Spinal cord (tissue), 10 donors: ENCODE data around the gene KATNAL2. TPM values are rescaled to one million over a fixed set of nuclear protein-coding genes. Genes with fewer than 3 reads are reported as not detected.

Experiments
- DNase-seq, 6 donors: peaks; one replicate each; pipeline versions ENCODE4 v3.0.0 to v3.0.0-alpha.2; 2013 to 2015; ENCODE audit warnings: low spot score in 6 of 6, low read depth in 4 of 6
- H3K27ac ChIP-seq: one replicate; pipeline ENCODE4 v1.5.1; 2013; ENCODE audit warnings: low read depth, low read length, control low read depth
- H3K27me3 ChIP-seq: one replicate; pipeline ENCODE4 v1.6.1; 2013; ENCODE audit warnings: low read length; ENCODE audit not compliant: control insufficient read depth, insufficient read depth
- H3K36me3 ChIP-seq: one replicate; pipeline ENCODE4 v1.6.1; 2013; ENCODE audit warnings: low read length; ENCODE audit not compliant: control insufficient read depth, insufficient read depth
- H3K4me1 ChIP-seq: one replicate; pipeline ENCODE4 v1.6.1; 2013; ENCODE audit warnings: low read length; ENCODE audit not compliant: control insufficient read depth, insufficient read depth
- H3K4me3 ChIP-seq: one replicate; pipeline ENCODE4 v1.5.1; 2013; ENCODE audit warnings: low read depth, low read length, control low read depth
- H3K9me3 ChIP-seq: one replicate; pipeline ENCODE4 v1.6.1; 2013; ENCODE audit warnings: low read length; ENCODE audit not compliant: control insufficient read depth, insufficient read depth
- WGBS: methylation state at CpG from one replicate; pipeline ENCODE4 v1.1.5; 2013; ENCODE audit warnings: missing lambda C conversion rate; ENCODE audit not compliant: insufficient coverage; 5-methylcytosine and 5-hydroxymethylcytosine counted together
- long read RNA-seq, 4 donors: transcript quantifications; one replicate each; lab custom pipeline, GENCODE V29; 2026
- polyA plus RNA-seq, 2 donors: library from polyadenylated mRNA; unstranded; fragments of 120-200 nt; gene quantifications; one replicate each; pipeline ENCODE4 v1.2.1, GENCODE V29; 2013; ENCODE audit not compliant: insufficient read length in 2 of 2
- total RNA-seq, 2 donors: library from RNA; depleted of rRNA in 1 of 2; stranded (reverse); fragments of 120-200 nt in 1 of 2; fragments of >200 nt in 1 of 2; gene quantifications; one replicate each; pipeline versions ENCODE4 v1.2.3 to v1.2.4, GENCODE V29; 2013 to 2014
- donor health status: healthy.

KATNAL2 gene
- total RNA-seq (1 to 10 TPM; 7.5 to 9.6 TPM), polyA plus RNA-seq (1 to 10 TPM; 6.3 to 8.8 TPM)
- long read RNA-seq, donor 1 = 0 reads
- long read RNA-seq, donor 2 = 0 reads
- long read RNA-seq, donor 3 = 0 reads
- long read RNA-seq, donor 4 = 0 reads

DNA sequence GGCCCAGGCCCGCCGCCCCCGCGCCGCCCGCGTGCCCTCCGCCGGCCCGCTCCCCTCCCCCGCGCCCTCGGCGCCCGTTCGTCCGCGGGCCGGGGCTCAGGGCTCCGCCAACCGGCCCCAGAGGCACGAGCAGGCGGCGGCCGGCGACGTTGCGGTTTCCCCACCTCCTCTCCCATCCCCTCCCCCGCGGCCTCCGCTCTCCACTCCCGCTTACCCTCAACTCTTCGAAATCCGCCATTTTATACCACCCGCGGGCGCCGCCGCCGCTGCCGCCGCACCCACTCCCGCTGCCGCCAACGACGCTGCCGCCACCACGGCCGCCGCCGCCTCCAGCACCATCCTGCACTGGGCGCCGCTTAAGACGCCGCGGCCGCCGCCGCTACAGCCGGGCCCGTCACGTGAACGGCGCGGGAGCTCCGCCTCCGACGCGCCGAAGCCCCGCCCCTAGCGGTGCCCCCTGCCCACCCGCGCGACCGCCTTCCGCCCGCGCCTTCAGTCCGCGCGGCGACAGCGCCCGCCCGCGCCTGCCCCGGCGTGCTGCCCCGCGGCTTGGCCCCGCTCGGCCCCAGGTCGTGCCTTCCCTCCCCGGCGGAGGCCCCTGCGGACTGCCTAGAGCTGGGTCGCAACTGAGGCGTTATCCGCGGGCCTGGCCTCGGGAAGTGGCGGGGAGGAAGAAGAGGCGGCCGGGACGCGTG lies at the start of gene KATNAL2, which contains the start of gene PIAS2:
Gene KATNAL2, plus strand, starts transcription at position 495 of the 695 bp plus-strand sequence. CDS start 29,271 bp downstream, outside the sequence.
Gene PIAS2, minus strand, starts transcription at position 400 of the 695 bp plus-strand sequence. Its CDS starts 162 bp downstream, at position 238.
- under 1% methylated on average over 107 of the region's 107 CpGs for WGBS
- Histone ChIP-seq H3K27me3 (no peaks in the 10 kb centered on the region), H3K27ac (peak within 1 kb of the TSS; percentile 84), H3K36me3 (no peaks in the 10 kb centered on the region), H3K4me1 (peaks cover 6% of the 10 kb centered on the region), H3K9me3 (no peaks in the 10 kb centered on the region), H3K4me3 (peak within 1 kb of the TSS; percentile 79)
- peak in 5 of 6 donors; percentile 38 to 95 (median 77) for DNase-seq

DNA sequence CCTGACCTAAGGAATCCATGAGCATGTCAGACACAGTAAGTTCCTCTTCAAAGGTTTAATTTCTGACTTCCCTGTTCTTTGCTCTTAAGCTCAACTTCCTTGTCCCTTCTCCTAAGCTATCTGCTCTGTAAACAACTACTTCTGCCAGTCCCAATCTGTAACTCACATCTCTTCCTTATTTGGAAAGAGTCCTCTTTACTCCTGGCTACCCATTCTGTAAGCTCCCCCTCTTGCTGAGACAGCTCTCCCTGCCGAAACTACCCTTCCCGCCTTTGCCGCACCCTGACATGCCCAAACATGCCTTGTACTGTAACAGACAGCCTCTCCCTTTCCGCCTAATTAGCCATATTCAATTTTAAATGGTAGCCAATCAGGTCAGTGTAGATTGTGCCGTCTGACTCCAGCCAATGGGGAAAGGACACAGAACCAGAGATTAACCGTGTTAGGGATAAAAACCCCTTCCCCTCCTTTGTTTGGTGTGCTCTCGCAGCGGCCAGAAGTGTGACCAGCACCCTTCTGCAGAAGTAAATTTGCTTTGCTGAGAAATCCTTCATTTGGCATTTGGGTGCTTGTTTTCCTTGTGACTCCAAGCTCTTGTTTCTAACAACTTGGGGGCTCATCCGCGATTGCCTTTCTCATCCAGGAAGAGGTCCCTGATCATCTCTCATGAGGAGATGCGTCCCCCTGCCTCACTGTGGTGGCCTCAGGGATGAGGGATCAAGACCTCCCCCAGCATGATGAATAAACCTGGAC lies 49.1 kb upstream of the KATNAL2 start:
- Histone ChIP-seq H3K36me3 (no peaks in the 10 kb centered on the region), H3K27ac (no peak overlapping the region), H3K4me1 (no peaks in the 10 kb centered on the region), H3K4me3 (no peak overlapping the region), H3K27me3 (no peaks in the 10 kb centered on the region), H3K9me3 (peaks cover 2% of the 10 kb centered on the region)
- no peak for DNase-seq
- 96% methylated on average over 10 of the region's 11 CpGs for whole genome bisulfite sequencing

- 96% methylated on average over 10 of the region's 15 CpGs for WGBS
- Histone ChIP-seq H3K27me3 (no peaks in the 10 kb centered on the region), H3K4me1 (no peaks in the 10 kb centered on the region), H3K36me3 (peaks cover 3% of the 10 kb centered on the region), H3K9me3 (peaks cover 13% of the 10 kb centered on the region), H3K4me3 (no peak overlapping the region), H3K27ac (no peak overlapping the region)
- DNase-seq = no peak
Measured at GRCh38 chr18:46877329-46877987, 39.9 kb upstream of the KATNAL2 start.

DNA sequence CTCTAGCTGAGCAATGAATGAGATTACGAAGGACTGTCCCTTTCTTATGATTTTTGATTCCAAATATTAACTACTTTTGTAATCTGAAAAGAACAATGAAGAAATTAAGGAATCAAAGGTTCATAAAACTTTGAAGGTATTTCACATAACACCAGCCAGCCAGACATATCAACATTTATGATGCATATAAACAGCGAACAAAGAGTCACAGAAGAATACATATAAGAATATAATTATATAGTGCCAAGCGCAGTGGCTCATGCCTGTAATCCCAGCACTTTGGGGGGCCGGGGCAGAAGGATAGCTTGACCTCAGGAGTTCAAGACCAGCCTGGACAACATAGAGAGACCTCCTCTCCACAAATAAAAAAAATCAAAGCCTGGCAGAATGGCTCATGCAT lies 34.2 kb upstream of the KATNAL2 start:
- Histone ChIP-seq H3K27me3 (no peaks in the 10 kb centered on the region), H3K4me3 (no peak overlapping the region), H3K27ac (no peak overlapping the region), H3K36me3 (peaks cover 3% of the 10 kb centered on the region), H3K9me3 (peaks cover 10% of the 10 kb centered on the region), H3K4me1 (no peaks in the 10 kb centered on the region)
- 100% methylated on average over 1 of the region's 4 CpGs for WGBS
- no peak for DNase-seq

DNA sequence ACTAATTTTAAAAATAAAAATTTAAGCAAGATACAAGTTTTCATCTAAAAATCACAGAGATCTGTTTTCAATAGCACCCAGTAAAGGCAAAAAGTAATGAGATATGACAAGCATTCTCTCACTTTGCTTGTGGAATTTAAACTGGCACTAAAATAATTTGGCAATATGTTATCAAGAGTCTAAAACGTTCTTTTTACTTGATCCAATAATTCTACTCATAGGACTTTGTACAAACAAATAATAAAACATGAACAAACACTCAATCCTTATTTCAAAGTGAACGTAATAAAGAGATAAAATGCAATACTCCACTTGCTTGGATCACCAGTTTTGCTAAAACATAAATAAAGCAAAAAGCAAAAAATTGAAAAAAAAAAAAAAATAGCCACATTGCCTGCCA lies 30.5 kb upstream of the KATNAL2 start:
- peaks cover 10% of the 10 kb centered on the region for H3K9me3 ChIP-seq
- no peak overlapping the region for H3K4me3 ChIP-seq
- no peaks in the 10 kb centered on the region for H3K4me1 ChIP-seq
- H3K27ac ChIP-seq = no peak overlapping the region
- WGBS = 100% methylated on average over 1 of the region's 2 CpGs
- DNase-seq = no peak
- H3K27me3 ChIP-seq = no peaks in the 10 kb centered on the region
- H3K36me3 ChIP-seq = peaks cover 3% of the 10 kb centered on the region

GRCh38 chr18:46888965-46889364 lies 28.4 kb upstream of the KATNAL2 start:
- Histone ChIP-seq H3K4me3 (no peak overlapping the region), H3K9me3 (peaks cover 10% of the 10 kb centered on the region), H3K4me1 (no peaks in the 10 kb centered on the region), H3K36me3 (peaks cover 3% of the 10 kb centered on the region), H3K27ac (no peak overlapping the region), H3K27me3 (no peaks in the 10 kb centered on the region)
- no CpG with 5 or more reads among the region's 1 CpG for WGBS
- no peak for DNase-seq

DNA sequence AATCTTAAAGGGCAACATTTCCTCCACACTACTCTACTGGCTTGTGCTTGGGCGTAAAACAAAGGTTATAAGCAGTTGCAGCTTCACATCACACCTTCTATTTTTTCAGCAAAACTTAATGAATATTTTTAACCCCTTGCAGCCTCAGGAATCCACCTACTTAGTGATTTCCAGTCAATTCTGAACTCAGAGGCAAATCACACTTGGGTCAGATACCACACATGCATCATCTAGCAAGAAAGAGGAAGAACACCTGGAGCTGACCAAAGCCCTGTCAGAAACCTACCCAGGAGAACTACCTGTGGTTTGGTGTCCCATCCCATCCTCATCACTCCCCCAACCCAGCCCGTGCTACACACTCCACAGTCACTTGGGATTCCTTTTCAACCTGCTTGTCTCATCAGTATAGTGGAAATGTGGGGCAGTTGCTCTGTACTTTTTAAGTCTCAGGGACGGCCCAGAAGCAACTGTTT lies 25.6 kb upstream of the KATNAL2 start:
- Histone ChIP-seq H3K4me1 (no peaks in the 10 kb centered on the region), H3K27ac (no peak overlapping the region), H3K4me3 (no peak overlapping the region), H3K36me3 (peaks cover 3% of the 10 kb centered on the region), H3K9me3 (peaks cover 10% of the 10 kb centered on the region), H3K27me3 (no peaks in the 10 kb centered on the region)
- DNase-seq = no peak
- 83% methylated on average over 1 of the region's 3 CpGs for WGBS

- no peak for DNase-seq
- Histone ChIP-seq H3K27me3 (no peaks in the 10 kb centered on the region), H3K4me3 (no peak overlapping the region), H3K4me1 (no peaks in the 10 kb centered on the region), H3K9me3 (peaks cover 6% of the 10 kb centered on the region), H3K36me3 (peaks cover 3% of the 10 kb centered on the region), H3K27ac (no peak overlapping the region)
- no CpG with 5 or more reads among the region's 1 CpG for WGBS
Measured at GRCh38 chr18:46892842-46893241, 24.6 kb upstream of the KATNAL2 start.

DNA sequence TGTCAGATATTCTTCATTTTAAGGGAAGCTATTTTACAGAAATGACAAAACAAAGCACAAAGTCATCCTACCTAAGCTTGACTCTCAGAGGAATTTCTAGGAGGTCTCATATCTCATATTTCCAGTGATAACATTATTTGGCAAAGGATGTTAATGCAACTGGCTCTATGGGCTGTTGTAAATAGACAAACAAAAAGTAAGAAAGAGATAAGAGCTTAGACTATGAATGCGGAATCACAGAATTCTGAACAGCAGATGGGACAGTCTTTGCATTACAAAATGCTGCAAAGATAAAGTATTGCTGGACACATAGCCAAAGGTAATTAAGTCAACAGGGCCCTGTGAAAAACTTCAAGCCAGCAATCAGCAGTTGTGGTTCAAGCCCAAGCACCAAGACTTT lies 24.0 kb upstream of the KATNAL2 start:
- Histone ChIP-seq H3K4me1 (no peaks in the 10 kb centered on the region), H3K4me3 (no peak overlapping the region), H3K36me3 (peaks cover 3% of the 10 kb centered on the region), H3K9me3 (peaks cover 2% of the 10 kb centered on the region), H3K27ac (no peak overlapping the region), H3K27me3 (no peaks in the 10 kb centered on the region)
- DNase-seq = no peak
- 100% methylated on average over 1 of the region's 1 CpG for WGBS
